Panc1 (cell line): ENCODE data around the gene ASPHD2.

Experiments used
- CTCF ChIP-seq: fragments of 450-650 bp; IDR thresholded peaks from 2 replicates; pipeline ENCODE4 v1.5.1; 2017; ENCODE audit warnings: mild to moderate bottlenecking
- POLR2AphosphoS5 ChIP-seq: IDR thresholded peaks from 2 replicates; pipeline ENCODE4 v1.6.1; 2012; ENCODE audit warnings: mild to moderate bottlenecking, low read depth, low read length, moderate library complexity
- REST ChIP-seq, 2 experiments: IDR thresholded peaks; 2 replicates each; pipeline ENCODE4 v1.6.1; 2011 to 2012; ENCODE audit warnings: low read depth in 2 of 2, control low read depth in 1 of 2, low read length in 1 of 2, mild to moderate bottlenecking in 1 of 2, moderate library complexity in 1 of 2; ENCODE audit not compliant: insufficient read depth in 1 of 2
- SIN3A ChIP-seq: IDR thresholded peaks from 2 replicates; pipeline ENCODE4 v1.6.1; 2012; ENCODE audit warnings: low read depth, mild to moderate bottlenecking, low read length, moderate library complexity, borderline replicate concordance; ENCODE audit not compliant: insufficient read depth
- TCF7L2 ChIP-seq: IDR thresholded peaks from 2 replicates; pipeline ENCODE4 v1.6.1; 2011; ENCODE audit warnings: mild to moderate bottlenecking, low read depth, low read length, inconsistent platforms

GRCh38 chr22:26474682-26475081 is 45.6 kb downstream of the ASPHD2 start:
- TF ChIP-seq CTCF (no peak), POLR2AphosphoS5 (no peak), TCF7L2 (no peak), REST (IDR thresholded peaks at IDR 0.05; ENCODE audit: insufficient read depth in 1 of 2, low read depth in 2 of 2, low read length in 1 of 2) (no peak), SIN3A (no peak)
